ENCODE measurements around the gene NPAS2. TPM values are rescaled to one million over a fixed set of nuclear protein-coding genes. Genes with fewer than 3 reads are reported as not detected.

Gene NPAS2
- total and polyA plus RNA-seq, 2 donors (not counting 1 experiment from before 2014, with no cell fraction given): 3.6 to 4.9 TPM

DNA sequence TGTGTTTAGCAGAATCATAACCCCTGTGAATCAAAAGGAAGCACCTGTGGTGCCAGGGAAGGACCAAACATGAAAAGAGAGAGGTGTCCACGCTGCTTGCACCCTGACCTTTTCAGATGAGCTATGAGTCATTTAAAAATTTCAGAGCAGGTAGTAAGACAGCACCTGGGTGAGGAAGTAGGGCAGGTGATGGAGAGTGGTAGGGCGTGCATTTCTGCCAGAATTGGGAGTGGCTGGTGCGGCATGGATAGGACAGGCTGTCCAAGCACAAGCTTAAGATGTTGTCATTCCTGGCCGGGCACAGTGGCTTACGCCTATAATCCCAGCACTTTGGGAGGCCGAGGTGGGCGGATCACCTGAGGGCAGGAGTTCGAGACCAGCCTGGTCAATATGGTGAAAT, 36.8 kb downstream of the NPAS2 start:
- H4K20me1 ChIP-seq (ENCODE audit: control insufficient read depth, extremely low read depth, insufficient read depth, low read length): no peaks in the 10 kb centered on the region
- H3K4me3 ChIP-seq (replicated peaks in 1 of 4; ENCODE audit: control extremely low read depth in 1 of 4, insufficient read depth in 1 of 4, low read depth in 3 of 4, low read length in 4 of 4): no peak overlapping the region
- no peaks in the 10 kb centered on the region for H3K27me3 ChIP-seq (ENCODE audit: control insufficient read depth, insufficient read depth, low read length)
- H3K27ac ChIP-seq (ENCODE audit: insufficient read depth, low read length): no peak overlapping the region
- DNase-seq (ENCODE audit: low read depth in 2 of 2): no peak
- H2AFZ ChIP-seq (ENCODE audit: low read length): no peak overlapping the region
- no peaks in the 10 kb centered on the region for H3K36me3 ChIP-seq (ENCODE audit: control insufficient read depth, insufficient read depth, low read length)
- no peaks in the 10 kb centered on the region for H3K9me3 ChIP-seq (ENCODE audit: control insufficient read depth, insufficient read depth, low read depth, low read length)
- no peaks in the 10 kb centered on the region for H3K79me2 ChIP-seq (ENCODE audit: control insufficient read depth, insufficient read depth, low read length)
- no peak overlapping the region for H3K4me2 ChIP-seq (ENCODE audit: extremely low read depth, insufficient read depth, low read length)
- TF ChIP-seq EZH2 (IDR thresholded peaks at IDR 0.05; ENCODE audit: low read length, missing control alignments): no peak
- TF ChIP-seq, protein P1, sequence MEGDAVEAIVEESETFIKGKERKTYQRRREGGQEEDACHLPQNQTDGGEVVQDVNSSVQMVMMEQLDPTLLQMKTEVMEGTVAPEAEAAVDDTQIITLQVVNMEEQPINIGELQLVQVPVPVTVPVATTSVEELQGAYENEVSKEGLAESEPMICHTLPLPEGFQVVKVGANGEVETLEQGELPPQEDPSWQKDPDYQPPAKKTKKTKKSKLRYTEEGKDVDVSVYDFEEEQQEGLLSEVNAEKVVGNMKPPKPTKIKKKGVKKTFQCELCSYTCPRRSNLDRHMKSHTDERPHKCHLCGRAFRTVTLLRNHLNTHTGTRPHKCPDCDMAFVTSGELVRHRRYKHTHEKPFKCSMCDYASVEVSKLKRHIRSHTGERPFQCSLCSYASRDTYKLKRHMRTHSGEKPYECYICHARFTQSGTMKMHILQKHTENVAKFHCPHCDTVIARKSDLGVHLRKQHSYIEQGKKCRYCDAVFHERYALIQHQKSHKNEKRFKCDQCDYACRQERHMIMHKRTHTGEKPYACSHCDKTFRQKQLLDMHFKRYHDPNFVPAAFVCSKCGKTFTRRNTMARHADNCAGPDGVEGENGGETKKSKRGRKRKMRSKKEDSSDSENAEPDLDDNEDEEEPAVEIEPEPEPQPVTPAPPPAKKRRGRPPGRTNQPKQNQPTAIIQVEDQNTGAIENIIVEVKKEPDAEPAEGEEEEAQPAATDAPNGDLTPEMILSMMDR (conservative IDR thresholded peaks at IDR 0.05 in 1 of 2, IDR thresholded peaks at IDR 0.05 in 1 of 2; ENCODE audit: low read depth in 1 of 2, low read length in 2 of 2): no peak
- peaks cover 11% of the 10 kb centered on the region for H3K4me1 ChIP-seq (ENCODE audit: control insufficient read depth, extremely low read depth, insufficient read depth, low read length)
- no peak overlapping the region for H3K9ac ChIP-seq (ENCODE audit: insufficient read depth, low read length)

DNA sequence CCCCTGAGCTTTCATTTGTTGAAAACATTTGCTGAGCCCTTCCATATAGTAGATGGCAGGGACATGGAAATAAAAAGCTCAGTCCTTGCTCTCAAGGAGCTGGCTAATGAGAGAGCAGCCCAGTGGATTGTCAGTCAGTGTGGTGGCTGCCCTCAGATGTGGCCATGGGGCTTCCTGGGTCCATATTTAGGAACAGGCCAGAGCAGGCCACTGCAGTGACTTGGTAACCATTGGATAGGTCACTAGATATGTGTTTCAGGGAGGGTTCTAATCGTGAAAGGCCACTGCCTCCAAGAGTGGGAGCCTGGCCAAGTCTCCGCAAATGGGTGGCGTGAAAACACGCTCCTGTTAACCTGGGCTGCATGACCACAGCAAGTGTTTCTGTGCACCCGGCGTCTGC, 37.4 kb downstream of the NPAS2 start:
- no peaks in the 10 kb centered on the region for H4K20me1 ChIP-seq (ENCODE audit: control insufficient read depth, extremely low read depth, insufficient read depth, low read length)
- TF ChIP-seq, protein P1 (conservative IDR thresholded peaks at IDR 0.05 in 1 of 2, IDR thresholded peaks at IDR 0.05 in 1 of 2; ENCODE audit: low read depth in 1 of 2, low read length in 2 of 2): no peak
- TF ChIP-seq EZH2 (IDR thresholded peaks at IDR 0.05; ENCODE audit: low read length, missing control alignments): no peak
- peak overlapping the region; percentile 57 for H3K27ac ChIP-seq (ENCODE audit: insufficient read depth, low read length)
- H3K79me2 ChIP-seq (ENCODE audit: control insufficient read depth, insufficient read depth, low read length): no peaks in the 10 kb centered on the region
- H3K9ac ChIP-seq (ENCODE audit: insufficient read depth, low read length): no peak overlapping the region
- H3K4me1 ChIP-seq (ENCODE audit: control insufficient read depth, extremely low read depth, insufficient read depth, low read length): peaks cover 11% of the 10 kb centered on the region
- H3K4me3 ChIP-seq (replicated peaks in 1 of 4; ENCODE audit: control extremely low read depth in 1 of 4, insufficient read depth in 1 of 4, low read depth in 3 of 4, low read length in 4 of 4): no peak overlapping the region
- H3K9me3 ChIP-seq (ENCODE audit: control insufficient read depth, insufficient read depth, low read depth, low read length): no peaks in the 10 kb centered on the region
- H3K4me2 ChIP-seq (ENCODE audit: extremely low read depth, insufficient read depth, low read length): peak overlapping the region; percentile 32
- no peak overlapping the region for H2AFZ ChIP-seq (ENCODE audit: low read length)
- H3K27me3 ChIP-seq (ENCODE audit: control insufficient read depth, insufficient read depth, low read length): no peaks in the 10 kb centered on the region
- DNase-seq (ENCODE audit: low read depth in 2 of 2): no peak
- no peaks in the 10 kb centered on the region for H3K36me3 ChIP-seq (ENCODE audit: control insufficient read depth, insufficient read depth, low read length)

DNA sequence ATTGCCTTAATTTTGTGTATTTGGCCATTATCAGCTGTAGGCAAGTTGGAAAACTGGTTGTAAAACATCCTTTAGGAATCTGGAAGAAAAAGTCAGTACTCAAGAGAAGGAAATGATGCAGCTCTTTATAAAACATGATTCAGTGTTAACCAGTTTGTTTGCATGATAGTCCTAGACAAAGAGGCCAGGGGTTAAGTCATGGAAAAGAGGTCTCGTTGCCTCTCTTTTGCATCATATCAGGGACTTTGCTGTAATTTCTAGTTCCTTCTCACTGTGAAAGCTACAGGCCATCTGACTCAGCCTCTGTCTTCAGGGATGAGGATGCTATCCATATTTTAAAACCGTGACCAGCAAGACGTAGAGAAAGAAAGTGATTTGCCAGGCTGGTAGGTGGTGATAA, 38.0 kb downstream of the NPAS2 start:
- Histone ChIP-seq H2AFZ (ENCODE audit: low read length) (peak overlapping the region; percentile 36), H3K27me3 (ENCODE audit: control insufficient read depth, insufficient read depth, low read length) (no peaks in the 10 kb centered on the region), H3K9ac (ENCODE audit: insufficient read depth, low read length) (no peak overlapping the region), H3K27ac (ENCODE audit: insufficient read depth, low read length) (peak overlapping the region; percentile 57), H3K36me3 (ENCODE audit: control insufficient read depth, insufficient read depth, low read length) (no peaks in the 10 kb centered on the region), H4K20me1 (ENCODE audit: control insufficient read depth, extremely low read depth, insufficient read depth, low read length) (no peaks in the 10 kb centered on the region), H3K9me3 (ENCODE audit: control insufficient read depth, insufficient read depth, low read depth, low read length) (no peaks in the 10 kb centered on the region), H3K4me1 (ENCODE audit: control insufficient read depth, extremely low read depth, insufficient read depth, low read length) (peaks cover 11% of the 10 kb centered on the region), H3K4me3 (replicated peaks in 1 of 4; ENCODE audit: control extremely low read depth in 1 of 4, insufficient read depth in 1 of 4, low read depth in 3 of 4, low read length in 4 of 4) (peak overlapping the region in 1 of 4 experiments; percentile 6), H3K79me2 (ENCODE audit: control insufficient read depth, insufficient read depth, low read length) (no peaks in the 10 kb centered on the region), H3K4me2 (ENCODE audit: extremely low read depth, insufficient read depth, low read length) (peak overlapping the region; percentile 32)
- peak; percentile 65 to 95 for DNase-seq (ENCODE audit: low read depth in 2 of 2)
- TF ChIP-seq, protein P1 (conservative IDR thresholded peaks at IDR 0.05 in 1 of 2, IDR thresholded peaks at IDR 0.05 in 1 of 2; ENCODE audit: low read depth in 1 of 2, low read length in 2 of 2): no peak
